ENCODE measurements around the gene CPVL. TPM values are rescaled to one million over a fixed set of nuclear protein-coding genes. Genes with fewer than 3 reads are reported as not detected.

The CPVL gene
- total RNA-seq, 1 donor from 2014 or later, result 25.1 TPM

GRCh38 chr7:29142021-29142727 lies 4.2 kb downstream of the CPVL start:
- no peak overlapping the region for H3K27ac ChIP-seq (ENCODE audit: low read depth, low read length)
- H3K4me3 ChIP-seq (ENCODE audit: low read length in 3 of 3), result no peak overlapping the region
- no peak overlapping the region for H3K9ac ChIP-seq (ENCODE audit: low read depth in 1 of 3, low read length in 3 of 3)
- no peaks in the 10 kb centered on the region for H3K36me3 ChIP-seq (ENCODE audit: control insufficient read depth in 3 of 3, insufficient read depth in 3 of 3, low read length in 3 of 3)
- peaks cover 0 to 4% (median 3%) of the 10 kb centered on the region in 3 donors for H3K27me3 ChIP-seq (ENCODE audit: control insufficient read depth in 3 of 3, insufficient read depth in 3 of 3, low read length in 3 of 3)
- peaks cover 14 to 16% (median 15%) of the 10 kb centered on the region in 3 donors for H3K4me1 ChIP-seq (ENCODE audit: control insufficient read depth in 3 of 3, insufficient read depth in 3 of 3, low read length in 3 of 3)
- no peaks in the 10 kb centered on the region for H3K9me3 ChIP-seq (ENCODE audit: control insufficient read depth in 3 of 3, low read length in 3 of 3)

GRCh38 chr7:29140873-29141468 lies 5.4 kb downstream of the CPVL start:
- no peaks in the 10 kb centered on the region for H3K9me3 ChIP-seq (ENCODE audit: control insufficient read depth in 3 of 3, low read length in 3 of 3)
- H3K27me3 ChIP-seq (ENCODE audit: control insufficient read depth in 3 of 3, insufficient read depth in 3 of 3, low read length in 3 of 3), result no peaks in the 10 kb centered on the region
- no peak overlapping the region for H3K4me3 ChIP-seq (ENCODE audit: low read length in 3 of 3)
- H3K9ac ChIP-seq (ENCODE audit: low read depth in 1 of 3, low read length in 3 of 3), result no peak overlapping the region
- H3K36me3 ChIP-seq (ENCODE audit: control insufficient read depth in 3 of 3, insufficient read depth in 3 of 3, low read length in 3 of 3), result no peaks in the 10 kb centered on the region
- no peak overlapping the region for H3K27ac ChIP-seq (ENCODE audit: low read depth, low read length)
- peaks cover 3 to 10% (median 5%) of the 10 kb centered on the region in 3 donors for H3K4me1 ChIP-seq (ENCODE audit: control insufficient read depth in 3 of 3, insufficient read depth in 3 of 3, low read length in 3 of 3)

- no peaks in the 10 kb centered on the region for H3K36me3 ChIP-seq (ENCODE audit: control insufficient read depth in 3 of 3, insufficient read depth in 3 of 3, low read length in 3 of 3)
- H3K9ac ChIP-seq (ENCODE audit: low read depth in 1 of 3, low read length in 3 of 3), result no peak overlapping the region
- no peaks in the 10 kb centered on the region for H3K27me3 ChIP-seq (ENCODE audit: control insufficient read depth in 3 of 3, insufficient read depth in 3 of 3, low read length in 3 of 3)
- no peak overlapping the region for H3K27ac ChIP-seq (ENCODE audit: low read depth, low read length)
- peaks cover 0 to 6% (median 0%) of the 10 kb centered on the region in 3 donors for H3K4me1 ChIP-seq (ENCODE audit: control insufficient read depth in 3 of 3, insufficient read depth in 3 of 3, low read length in 3 of 3)
- H3K4me3 ChIP-seq (ENCODE audit: low read length in 3 of 3), result no peak overlapping the region
- H3K9me3 ChIP-seq (ENCODE audit: control insufficient read depth in 3 of 3, low read length in 3 of 3), result no peaks in the 10 kb centered on the region
Measured at GRCh38 chr7:29139796-29140195, 6.5 kb downstream of the CPVL start.

GRCh38 chr7:29139191-29139590 lies 7.1 kb downstream of the CPVL start:
- H3K9ac ChIP-seq (ENCODE audit: low read depth in 1 of 3, low read length in 3 of 3), result no peak overlapping the region
- H3K27me3 ChIP-seq (ENCODE audit: control insufficient read depth in 3 of 3, insufficient read depth in 3 of 3, low read length in 3 of 3), result no peaks in the 10 kb centered on the region
- no peaks in the 10 kb centered on the region for H3K36me3 ChIP-seq (ENCODE audit: control insufficient read depth in 3 of 3, insufficient read depth in 3 of 3, low read length in 3 of 3)
- no peak overlapping the region for H3K27ac ChIP-seq (ENCODE audit: low read depth, low read length)
- H3K9me3 ChIP-seq (ENCODE audit: control insufficient read depth in 3 of 3, low read length in 3 of 3), result no peaks in the 10 kb centered on the region
- no peak overlapping the region for H3K4me3 ChIP-seq (ENCODE audit: low read length in 3 of 3)
- H3K4me1 ChIP-seq (ENCODE audit: control insufficient read depth in 3 of 3, insufficient read depth in 3 of 3, low read length in 3 of 3), result peaks cover 0 to 6% (median 0%) of the 10 kb centered on the region in 3 donors

GRCh38 chr7:29138588-29138987 lies 7.7 kb downstream of the CPVL start:
- Histone ChIP-seq H3K27ac (ENCODE audit: low read depth, low read length) (no peak overlapping the region), H3K4me1 (ENCODE audit: control insufficient read depth in 3 of 3, insufficient read depth in 3 of 3, low read length in 3 of 3) (peaks cover 0 to 6% (median 0%) of the 10 kb centered on the region in 3 donors), H3K9ac (ENCODE audit: low read depth in 1 of 3, low read length in 3 of 3) (no peak overlapping the region)

GRCh38 chr7:29135846-29136245 lies 10.5 kb downstream of the CPVL start:
- H3K4me1 ChIP-seq (ENCODE audit: control insufficient read depth in 3 of 3, insufficient read depth in 3 of 3, low read length in 3 of 3), result peaks cover 0 to 11% (median 7%) of the 10 kb centered on the region in 3 donors
- H3K9me3 ChIP-seq (ENCODE audit: control insufficient read depth in 3 of 3, low read length in 3 of 3), result no peaks in the 10 kb centered on the region
- H3K27ac ChIP-seq (ENCODE audit: low read depth, low read length), result no peak overlapping the region
- H3K9ac ChIP-seq (ENCODE audit: low read depth in 1 of 3, low read length in 3 of 3), result no peak overlapping the region
- no peak overlapping the region for H3K4me3 ChIP-seq (ENCODE audit: low read length in 3 of 3)
- H3K36me3 ChIP-seq (ENCODE audit: control insufficient read depth in 3 of 3, insufficient read depth in 3 of 3, low read length in 3 of 3), result no peaks in the 10 kb centered on the region
- no peaks in the 10 kb centered on the region for H3K27me3 ChIP-seq (ENCODE audit: control insufficient read depth in 3 of 3, insufficient read depth in 3 of 3, low read length in 3 of 3)

More at GRCh38 chr7:29138588-29138987, 7.7 kb downstream of the CPVL start:
- Histone ChIP-seq H3K27me3 (ENCODE audit: control insufficient read depth in 3 of 3, insufficient read depth in 3 of 3, low read length in 3 of 3) (no peaks in the 10 kb centered on the region), H3K36me3 (ENCODE audit: control insufficient read depth in 3 of 3, insufficient read depth in 3 of 3, low read length in 3 of 3) (no peaks in the 10 kb centered on the region), H3K4me3 (ENCODE audit: low read length in 3 of 3) (no peak overlapping the region), H3K9me3 (ENCODE audit: control insufficient read depth in 3 of 3, low read length in 3 of 3) (no peaks in the 10 kb centered on the region)

- Histone ChIP-seq H3K4me3 (ENCODE audit: low read length in 3 of 3) (no peak overlapping the region), H3K4me1 (ENCODE audit: control insufficient read depth in 3 of 3, insufficient read depth in 3 of 3, low read length in 3 of 3) (peaks cover 0 to 8% (median 7%) of the 10 kb centered on the region in 3 donors), H3K27ac (ENCODE audit: low read depth, low read length) (no peak overlapping the region), H3K9me3 (ENCODE audit: control insufficient read depth in 3 of 3, low read length in 3 of 3) (no peaks in the 10 kb centered on the region), H3K9ac (ENCODE audit: low read depth in 1 of 3, low read length in 3 of 3) (no peak overlapping the region), H3K36me3 (ENCODE audit: control insufficient read depth in 3 of 3, insufficient read depth in 3 of 3, low read length in 3 of 3) (no peaks in the 10 kb centered on the region), H3K27me3 (ENCODE audit: control insufficient read depth in 3 of 3, insufficient read depth in 3 of 3, low read length in 3 of 3) (no peaks in the 10 kb centered on the region)
Measured at GRCh38 chr7:29132980-29133379, 13.4 kb downstream of the CPVL start.

- Histone ChIP-seq H3K4me3 (ENCODE audit: low read length in 3 of 3) (no peak overlapping the region), H3K36me3 (ENCODE audit: control insufficient read depth in 3 of 3, insufficient read depth in 3 of 3, low read length in 3 of 3) (no peaks in the 10 kb centered on the region), H3K27ac (ENCODE audit: low read depth, low read length) (peak overlapping the region; percentile 28), H3K4me1 (ENCODE audit: control insufficient read depth in 3 of 3, insufficient read depth in 3 of 3, low read length in 3 of 3) (peaks cover 0 to 8% (median 7%) of the 10 kb centered on the region in 3 donors), H3K9me3 (ENCODE audit: control insufficient read depth in 3 of 3, low read length in 3 of 3) (no peaks in the 10 kb centered on the region), H3K27me3 (ENCODE audit: control insufficient read depth in 3 of 3, insufficient read depth in 3 of 3, low read length in 3 of 3) (no peaks in the 10 kb centered on the region), H3K9ac (ENCODE audit: low read depth in 1 of 3, low read length in 3 of 3) (no peak overlapping the region)
Measured at GRCh38 chr7:29131678-29132077, 14.7 kb downstream of the CPVL start.

GRCh38 chr7:29130096-29130495 lies 16.2 kb downstream of the CPVL start:
- H3K4me1 ChIP-seq (ENCODE audit: control insufficient read depth in 3 of 3, insufficient read depth in 3 of 3, low read length in 3 of 3), result peaks cover 0 to 8% (median 7%) of the 10 kb centered on the region in 3 donors
- H3K27ac ChIP-seq (ENCODE audit: low read depth, low read length), result no peak overlapping the region
- H3K36me3 ChIP-seq (ENCODE audit: control insufficient read depth in 3 of 3, insufficient read depth in 3 of 3, low read length in 3 of 3), result no peaks in the 10 kb centered on the region
- no peaks in the 10 kb centered on the region for H3K27me3 ChIP-seq (ENCODE audit: control insufficient read depth in 3 of 3, insufficient read depth in 3 of 3, low read length in 3 of 3)
- H3K4me3 ChIP-seq (ENCODE audit: low read length in 3 of 3), result no peak overlapping the region
- H3K9me3 ChIP-seq (ENCODE audit: control insufficient read depth in 3 of 3, low read length in 3 of 3), result no peaks in the 10 kb centered on the region
- no peak overlapping the region for H3K9ac ChIP-seq (ENCODE audit: low read depth in 1 of 3, low read length in 3 of 3)

- H3K27ac ChIP-seq (ENCODE audit: low read depth, low read length), result no peak overlapping the region
- no peaks in the 10 kb centered on the region for H3K36me3 ChIP-seq (ENCODE audit: control insufficient read depth in 3 of 3, insufficient read depth in 3 of 3, low read length in 3 of 3)
- no peaks in the 10 kb centered on the region for H3K27me3 ChIP-seq (ENCODE audit: control insufficient read depth in 3 of 3, insufficient read depth in 3 of 3, low read length in 3 of 3)
- H3K9me3 ChIP-seq (ENCODE audit: control insufficient read depth in 3 of 3, low read length in 3 of 3), result no peaks in the 10 kb centered on the region
- no peak overlapping the region for H3K9ac ChIP-seq (ENCODE audit: low read depth in 1 of 3, low read length in 3 of 3)
- no peak overlapping the region for H3K4me3 ChIP-seq (ENCODE audit: low read length in 3 of 3)
- H3K4me1 ChIP-seq (ENCODE audit: control insufficient read depth in 3 of 3, insufficient read depth in 3 of 3, low read length in 3 of 3), result peaks cover 0 to 9% (median 7%) of the 10 kb centered on the region in 3 donors
Measured at GRCh38 chr7:29127527-29127926, 18.8 kb downstream of the CPVL start.
